WTC11 (cell line): Measurements from ENCODE around the gene BIRC5. TPM values are rescaled to one million over a fixed set of nuclear protein-coding genes. Genes with fewer than 3 reads are reported as not detected.

Source experiments
- ATAC-seq: fragments of 200-7000 bp; cut with Tn5 transposase; 2 replicates; pipeline ENCODE4 v1.10.0; 2021; ENCODE audit warnings: mild to moderate bottlenecking, moderate library complexity
- CTCF ChIA-PET: fragments of 300-600 bp; sonication (Branson Sonifier 250); formaldehyde crosslinking; loops from one replicate; lab custom pipeline; 2021; ENCODE audit warnings: antibody characterized with exemption; lab: Charles Lee
- POLR2A ChIA-PET: fragments of 350-600 bp; sonication (Branson Sonifier 250); formaldehyde crosslinking; loops from one replicate; lab custom pipeline; 2021; ENCODE audit warnings: antibody characterized with exemption; lab: Charles Lee
- DNase-seq: peaks from one replicate; pipeline ENCODE4 v3.0.0; 2021; ENCODE audit warnings: low spot score
- H3K27ac Mint-ChIP-seq: 2 replicates; pipeline ENCODE4 v1.8.0; 2021; ENCODE audit warnings: mixed read lengths
- H3K27me3 Mint-ChIP-seq: 2 replicates; pipeline ENCODE4 v1.8.0; 2021; ENCODE audit warnings: low read depth, mild to moderate bottlenecking, moderate library complexity, mixed read lengths
- H3K36me3 Mint-ChIP-seq: 2 replicates; pipeline ENCODE4 v1.8.0; 2021; ENCODE audit warnings: mixed read lengths
- H3K4me1 Mint-ChIP-seq: 2 replicates; pipeline ENCODE4 v1.8.0; 2022; ENCODE audit warnings: mixed read lengths
- H3K4me3 Mint-ChIP-seq: 2 replicates; pipeline ENCODE4 v1.8.0; 2021; ENCODE audit warnings: mild to moderate bottlenecking, moderate library complexity, mixed read lengths
- H3K9me3 Mint-ChIP-seq: 2 replicates; pipeline ENCODE4 v1.8.0; 2021; ENCODE audit warnings: mixed read lengths
- ATF6 ChIP-seq: sonication (generic); formaldehyde crosslinking; IDR thresholded peaks from 2 replicates; pipeline ENCODE4 v1.8.1; 2023; ENCODE audit warnings: mild to moderate bottlenecking, missing genetic modification reagents
- CREB1 ChIP-seq: sonication (generic); formaldehyde crosslinking; IDR thresholded peaks from 2 replicates; pipeline ENCODE4 v1.8.0; 2023; ENCODE audit warnings: mild to moderate bottlenecking, missing genetic modification reagents
- CTCF ChIP-seq: fragments of 200-600 bp; IDR thresholded peaks from 2 replicates; pipeline ENCODE4 v1.8.0; 2022; ENCODE audit warnings: antibody characterized with exemption
- ELF4 ChIP-seq: sonication (generic); formaldehyde crosslinking; IDR thresholded peaks from 2 replicates; pipeline ENCODE4 v1.8.1; 2022; ENCODE audit warnings: low read depth, mild to moderate bottlenecking, moderate library complexity, missing genetic modification reagents
- JUN ChIP-seq: sonication (generic); formaldehyde crosslinking; IDR thresholded peaks from 2 replicates; pipeline ENCODE4 v1.8.0; 2023; ENCODE audit warnings: mild to moderate bottlenecking, missing genetic modification reagents
- NR1H2 ChIP-seq: sonication (generic); formaldehyde crosslinking; IDR thresholded peaks from 2 replicates; pipeline ENCODE4 v1.9.0; 2021; ENCODE audit warnings: mild to moderate bottlenecking, moderate library complexity, missing genetic modification reagents
- RORB ChIP-seq: fragments of 250-450 bp; sonication (Bioruptor Pico); IDR thresholded peaks from 2 replicates; pipeline ENCODE4 v1.9.0; 2021; ENCODE audit warnings: mild to moderate bottlenecking
- STAT6 ChIP-seq: sonication (generic); formaldehyde crosslinking; conservative IDR thresholded peaks from 2 replicates; pipeline ENCODE4 v1.8.1; 2023; ENCODE audit warnings: mild to moderate bottlenecking, low read depth, missing genetic modification reagents, moderate library complexity
- TEAD1 ChIP-seq: sonication (generic); formaldehyde crosslinking; IDR thresholded peaks from 2 replicates; pipeline ENCODE4 v1.8.0; 2022; ENCODE audit warnings: mild to moderate bottlenecking, missing genetic modification reagents
- ZBTB21 ChIP-seq: sonication (generic); formaldehyde crosslinking; IDR thresholded peaks from 2 replicates; pipeline ENCODE4 v1.8.1; 2023; ENCODE audit warnings: mild to moderate bottlenecking, missing genetic modification reagents, borderline replicate concordance
- ZNF121 ChIP-seq: sonication (generic); formaldehyde crosslinking; IDR thresholded peaks from 2 replicates; pipeline ENCODE4 v1.8.0; 2023; ENCODE audit warnings: missing genetic modification reagents
- ZNF138 ChIP-seq: sonication (generic); formaldehyde crosslinking; conservative IDR thresholded peaks from 2 replicates; pipeline ENCODE4 v1.8.1; 2022; ENCODE audit warnings: mild to moderate bottlenecking, moderate library complexity, missing genetic modification reagents
- ZNF532 ChIP-seq: fragments of 250-450 bp; sonication (Bioruptor Pico); IDR thresholded peaks from 2 replicates; pipeline ENCODE4 v1.9.0; 2021; ENCODE audit warnings: mild to moderate bottlenecking, borderline replicate concordance
- total RNA-seq: library from RNA; stranded (reverse); gene quantifications from 3 replicates; pipeline ENCODE4 v1.2.3, GENCODE V29; 2021
- TF ChIP-seq, protein P1 (sequence below): fragments of 250-450 bp; sonication (Bioruptor Pico); conservative IDR thresholded peaks from 2 replicates; pipeline ENCODE4 v1.9.0; 2021; ENCODE audit warnings: mild to moderate bottlenecking
- TF ChIP-seq, protein P2 (sequence below): sonication (generic); formaldehyde crosslinking; IDR thresholded peaks from 2 replicates; pipeline ENCODE4 v1.8.0; 2023; ENCODE audit warnings: missing genetic modification reagents
- TF ChIP-seq, protein P3 (sequence below): sonication (generic); formaldehyde crosslinking; IDR thresholded peaks from 2 replicates; pipeline ENCODE4 v1.8.1; 2022; ENCODE audit warnings: mild to moderate bottlenecking, moderate library complexity, missing genetic modification reagents

The BIRC5 gene
- total RNA-seq, 1 experiment from 2014 or later = 115 TPM

- Mint-ChIP-seq H3K9me3 (no peaks in the 10 kb centered on the region), H3K4me3 (peak overlapping the region; percentile 66), H3K27ac (no peak overlapping the region), H3K4me1 (peaks cover 4% of the 10 kb centered on the region; the same call in 1 of the 2 replicates), H3K27me3 (peaks cover 32% of the 10 kb centered on the region), H3K36me3 (no peaks in the 10 kb centered on the region)
- DNase-seq = no peak
- no peak for TF ChIP-seq ZNF121 (CRISPR knock-in tag)
- TF ChIP-seq STAT6 = no peak
- TF ChIP-seq ATF6 = no peak
- TF ChIP-seq JUN (CRISPR knock-in tag) = no peak
- TF ChIP-seq, protein P1, sequence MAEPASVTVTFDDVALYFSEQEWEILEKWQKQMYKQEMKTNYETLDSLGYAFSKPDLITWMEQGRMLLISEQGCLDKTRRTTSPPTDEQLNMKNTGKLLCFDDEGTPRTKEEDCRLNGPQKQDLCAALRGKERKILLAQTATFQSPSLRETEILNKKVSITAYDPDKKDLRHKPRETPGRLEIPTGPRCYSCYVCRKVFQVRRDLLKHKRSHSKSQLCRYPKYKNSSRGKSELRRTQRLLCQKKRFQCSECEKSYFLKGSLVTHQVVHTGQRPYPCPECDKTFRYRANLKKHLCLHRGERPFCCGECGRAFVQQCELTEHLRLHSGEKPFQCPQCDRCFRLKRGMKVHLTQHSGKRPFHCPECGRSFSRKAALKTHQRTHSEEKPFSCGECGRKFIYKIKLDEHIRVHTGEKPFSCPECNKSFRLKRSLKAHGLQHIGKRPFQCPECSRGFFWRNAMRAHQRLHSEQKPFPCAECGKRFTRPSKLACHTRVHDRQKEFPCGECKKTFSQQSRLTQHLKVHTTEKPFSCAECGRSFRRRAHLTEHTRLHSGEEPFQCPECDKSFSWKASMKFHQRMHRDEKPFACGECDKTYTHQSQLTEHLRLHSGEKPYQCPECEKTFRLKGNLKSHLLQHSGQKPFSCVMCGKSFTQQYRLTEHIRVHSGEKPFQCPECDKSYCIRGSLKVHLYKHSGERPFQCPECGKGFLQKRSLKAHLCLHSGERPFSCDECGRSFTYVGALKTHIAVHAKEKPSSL = no peak
- no peak for TF ChIP-seq ELF4
- TF ChIP-seq, protein P2, sequence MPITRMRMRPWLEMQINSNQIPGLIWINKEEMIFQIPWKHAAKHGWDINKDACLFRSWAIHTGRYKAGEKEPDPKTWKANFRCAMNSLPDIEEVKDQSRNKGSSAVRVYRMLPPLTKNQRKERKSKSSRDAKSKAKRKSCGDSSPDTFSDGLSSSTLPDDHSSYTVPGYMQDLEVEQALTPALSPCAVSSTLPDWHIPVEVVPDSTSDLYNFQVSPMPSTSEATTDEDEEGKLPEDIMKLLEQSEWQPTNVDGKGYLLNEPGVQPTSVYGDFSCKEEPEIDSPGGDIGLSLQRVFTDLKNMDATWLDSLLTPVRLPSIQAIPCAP (CRISPR knock-in tag) = no peak
- no peak for TF ChIP-seq TEAD1
- TF ChIP-seq CTCF = no peak
- no peak for TF ChIP-seq CREB1 (CRISPR knock-in tag)
- TF ChIP-seq ZNF138 (CRISPR knock-in tag) = no peak
- ChIA-PET POLR2A (no interaction called here), CTCF (interaction anchor here (0.7 kb wide), 1 partner anchor 32 kb away, joined by 3 read pairs; no protein-coding TSS in a partner anchor)
- no peak for ATAC-seq
Observed at GRCh38 chr17:78230252-78230962, 16.4 kb downstream of the BIRC5 start.

- Mint-ChIP-seq H3K36me3 (no peaks in the 10 kb centered on the region), H3K4me1 (peaks cover 4% of the 10 kb centered on the region; the same call in 1 of the 2 replicates), H3K4me3 (peak within 1 kb of the TSS; percentile 70), H3K9me3 (no peaks in the 10 kb centered on the region), H3K27ac (no peak within 1 kb of the TSS), H3K27me3 (peaks cover 32% of the 10 kb centered on the region)
- ATAC-seq = peak; percentile 15
- TF ChIP-seq ZNF532 (CRISPR knock-in tag) (no peak), NR1H2 (CRISPR knock-in tag) (no peak), RORB (CRISPR knock-in tag) (no peak), ZBTB21 (peak; percentile 51; the same call in 1 of the 2 replicates)
- TF ChIP-seq, protein P3, sequence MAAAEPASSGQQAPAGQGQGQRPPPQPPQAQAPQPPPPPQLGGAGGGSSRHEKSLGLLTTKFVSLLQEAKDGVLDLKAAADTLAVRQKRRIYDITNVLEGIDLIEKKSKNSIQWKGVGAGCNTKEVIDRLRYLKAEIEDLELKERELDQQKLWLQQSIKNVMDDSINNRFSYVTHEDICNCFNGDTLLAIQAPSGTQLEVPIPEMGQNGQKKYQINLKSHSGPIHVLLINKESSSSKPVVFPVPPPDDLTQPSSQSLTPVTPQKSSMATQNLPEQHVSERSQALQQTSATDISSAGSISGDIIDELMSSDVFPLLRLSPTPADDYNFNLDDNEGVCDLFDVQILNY (CRISPR knock-in tag) = no peak
- POLR2A ChIA-PET = no interaction called here
- CTCF ChIA-PET = interaction anchor here (1.2 to 1.5 kb wide), 4 partner anchors 17 to 146 kb away, joined by 3 to 22 read pairs (median 5); no protein-coding TSS in a partner anchor
- DNase-seq = no peak
Observed at GRCh38 chr17:78230996-78231935, 17.2 kb downstream of the BIRC5 start, which contains the start of gene TMEM235. TMEM235 (plus strand) TSS chr17:78231631; CDS start chr17:78232024, 393 bp downstream.
